LNCAP (cell line): Measurements from ENCODE around the gene GUCY2C.

Experiments
- TF ChIP-seq, protein P1 (sequence below): fragments of 450-650 bp; IDR thresholded peaks from 2 replicates; pipeline ENCODE4 v1.5.1; 2017; ENCODE audit warnings: mild to moderate bottlenecking

GUCY2C gene

DNA sequence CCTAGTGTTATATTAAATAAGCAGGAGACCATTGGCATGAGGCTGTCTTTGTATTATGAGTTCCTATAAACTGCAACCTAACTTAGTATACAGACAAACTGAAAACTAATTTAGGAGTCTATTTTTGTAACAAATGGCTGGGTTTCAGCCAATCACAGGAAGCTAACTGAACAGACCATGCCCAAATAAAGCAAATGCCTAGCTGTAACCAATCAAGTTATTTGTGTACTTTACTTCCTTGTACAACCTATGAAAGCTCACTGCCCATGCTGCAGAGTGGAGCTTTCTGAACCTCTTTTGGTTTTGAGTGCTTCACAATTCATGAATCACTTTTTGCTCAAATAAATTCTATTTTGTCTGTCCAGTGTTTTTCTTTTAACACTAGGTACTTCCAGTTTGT is 41.6 kb downstream of the GUCY2C start:
- TF ChIP-seq, protein P1, sequence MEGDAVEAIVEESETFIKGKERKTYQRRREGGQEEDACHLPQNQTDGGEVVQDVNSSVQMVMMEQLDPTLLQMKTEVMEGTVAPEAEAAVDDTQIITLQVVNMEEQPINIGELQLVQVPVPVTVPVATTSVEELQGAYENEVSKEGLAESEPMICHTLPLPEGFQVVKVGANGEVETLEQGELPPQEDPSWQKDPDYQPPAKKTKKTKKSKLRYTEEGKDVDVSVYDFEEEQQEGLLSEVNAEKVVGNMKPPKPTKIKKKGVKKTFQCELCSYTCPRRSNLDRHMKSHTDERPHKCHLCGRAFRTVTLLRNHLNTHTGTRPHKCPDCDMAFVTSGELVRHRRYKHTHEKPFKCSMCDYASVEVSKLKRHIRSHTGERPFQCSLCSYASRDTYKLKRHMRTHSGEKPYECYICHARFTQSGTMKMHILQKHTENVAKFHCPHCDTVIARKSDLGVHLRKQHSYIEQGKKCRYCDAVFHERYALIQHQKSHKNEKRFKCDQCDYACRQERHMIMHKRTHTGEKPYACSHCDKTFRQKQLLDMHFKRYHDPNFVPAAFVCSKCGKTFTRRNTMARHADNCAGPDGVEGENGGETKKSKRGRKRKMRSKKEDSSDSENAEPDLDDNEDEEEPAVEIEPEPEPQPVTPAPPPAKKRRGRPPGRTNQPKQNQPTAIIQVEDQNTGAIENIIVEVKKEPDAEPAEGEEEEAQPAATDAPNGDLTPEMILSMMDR: no peak

DNA sequence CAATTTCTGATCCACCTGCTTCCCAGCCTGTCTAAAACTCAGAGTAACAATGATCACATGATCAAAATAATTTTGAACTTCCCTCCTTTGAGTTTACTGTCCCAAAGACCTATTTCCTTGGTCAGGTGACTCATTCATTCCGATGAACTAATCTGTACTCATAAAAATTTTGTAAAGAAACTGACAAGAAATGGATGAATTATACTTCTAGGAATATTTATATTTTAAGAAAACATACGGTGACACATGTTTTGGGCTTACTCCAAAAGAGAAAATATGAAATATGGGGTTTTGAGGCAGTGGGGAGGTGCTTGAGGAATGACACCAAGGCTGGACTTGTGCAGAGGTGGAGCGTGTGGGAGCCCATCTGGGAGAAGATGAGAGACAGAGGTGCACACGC is 42.0 kb downstream of the GUCY2C start:
- TF ChIP-seq, protein P1: no peak

GRCh38 chr12:14652483-14652882 is 43.9 kb downstream of the GUCY2C start:
- TF ChIP-seq, protein P1: no peak

GRCh38 chr12:14651371-14651770 is 45.0 kb downstream of the GUCY2C start:
- TF ChIP-seq, protein P1: no peak

DNA sequence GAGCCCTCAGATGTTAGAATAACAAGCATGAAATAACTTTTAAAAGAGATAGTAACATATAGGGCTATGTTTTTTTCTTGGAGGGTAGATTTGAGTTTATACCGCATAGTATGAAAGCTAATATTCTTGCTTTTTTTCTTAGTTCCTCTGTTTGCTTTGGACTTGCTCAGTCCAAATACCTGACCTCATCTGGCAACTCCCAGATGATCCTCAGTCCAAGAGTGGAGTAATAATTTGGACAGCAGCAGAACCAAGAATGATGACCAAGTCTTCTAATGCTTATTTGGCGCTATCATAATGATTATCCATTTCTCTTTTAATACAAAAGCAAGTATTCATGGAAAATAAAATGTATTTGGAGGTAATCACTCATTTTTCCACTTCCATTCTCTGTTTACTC is 45.6 kb downstream of the GUCY2C start:
- TF ChIP-seq, protein P1: no peak

DNA sequence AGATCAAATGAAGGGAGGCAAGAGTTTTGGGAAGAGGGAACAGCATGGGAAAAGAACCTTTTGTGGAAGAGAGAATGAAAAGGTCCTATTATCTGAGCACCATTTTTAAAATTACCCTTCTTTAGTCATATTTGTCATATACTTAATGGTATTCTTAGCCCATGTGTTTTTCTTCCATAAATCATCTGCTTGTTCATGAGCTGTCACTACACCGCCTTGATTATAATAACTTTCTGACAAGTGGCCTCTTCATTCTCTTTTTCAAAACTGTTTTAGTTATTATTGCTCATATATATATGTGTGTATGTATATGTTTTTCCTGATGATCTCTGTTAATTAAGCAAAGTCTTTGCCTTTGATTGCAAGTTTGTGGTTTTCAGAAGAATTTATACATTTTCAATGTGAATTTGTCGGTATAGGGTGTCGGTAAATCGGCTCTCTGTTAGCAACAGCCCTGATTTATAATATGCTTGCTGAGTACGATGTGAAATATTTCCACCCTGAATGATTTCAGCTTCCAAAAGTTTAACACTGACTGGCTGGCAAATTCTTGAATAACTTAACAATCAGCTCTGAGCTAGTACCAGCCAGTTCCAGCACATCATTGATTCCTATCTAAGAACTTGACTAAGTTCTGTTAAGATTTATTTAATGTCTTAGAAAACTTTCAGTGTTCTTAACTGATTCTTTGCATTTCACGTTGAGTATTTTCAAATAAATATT is 49.2 kb downstream of the GUCY2C start:
- TF ChIP-seq, protein P1: no peak

DNA sequence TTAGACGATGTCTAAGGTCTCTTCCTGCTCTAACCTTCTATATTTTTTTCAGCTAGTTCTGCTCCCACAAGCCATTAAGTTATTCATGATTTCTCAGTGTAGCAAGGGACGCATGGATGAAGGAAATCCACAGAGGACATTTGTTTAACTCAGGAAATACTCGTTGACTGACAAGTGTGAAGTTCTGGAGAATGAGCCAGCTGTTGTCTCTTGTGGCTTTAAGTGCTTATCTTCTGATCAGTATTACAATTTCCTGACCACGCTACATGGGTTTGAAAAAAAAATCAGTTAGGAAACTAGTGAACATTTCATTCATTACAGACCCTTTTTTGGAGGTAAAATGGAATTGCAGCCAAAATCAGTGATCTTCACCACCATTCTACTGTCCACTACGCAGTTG is 53.1 kb downstream of the GUCY2C start:
- TF ChIP-seq, protein P1: no peak

GRCh38 chr12:14638066-14638465 is 58.3 kb downstream of the GUCY2C start:
- TF ChIP-seq, protein P1: no peak
